HG02840 (cell line): ENCODE results near the gene CCR5AS.

ENCODE experiments used
- ATAC-seq: cut with Tn5 transposase; IDR thresholded peaks from one replicate; pipeline ENCODE4 v1.9.1; 2021; ENCODE audit warnings: mild to moderate bottlenecking, moderate library complexity, moderate number of reproducible peaks; ENCODE audit not compliant: unreplicated experiment, low FRiP score

CCR5AS gene

DNA sequence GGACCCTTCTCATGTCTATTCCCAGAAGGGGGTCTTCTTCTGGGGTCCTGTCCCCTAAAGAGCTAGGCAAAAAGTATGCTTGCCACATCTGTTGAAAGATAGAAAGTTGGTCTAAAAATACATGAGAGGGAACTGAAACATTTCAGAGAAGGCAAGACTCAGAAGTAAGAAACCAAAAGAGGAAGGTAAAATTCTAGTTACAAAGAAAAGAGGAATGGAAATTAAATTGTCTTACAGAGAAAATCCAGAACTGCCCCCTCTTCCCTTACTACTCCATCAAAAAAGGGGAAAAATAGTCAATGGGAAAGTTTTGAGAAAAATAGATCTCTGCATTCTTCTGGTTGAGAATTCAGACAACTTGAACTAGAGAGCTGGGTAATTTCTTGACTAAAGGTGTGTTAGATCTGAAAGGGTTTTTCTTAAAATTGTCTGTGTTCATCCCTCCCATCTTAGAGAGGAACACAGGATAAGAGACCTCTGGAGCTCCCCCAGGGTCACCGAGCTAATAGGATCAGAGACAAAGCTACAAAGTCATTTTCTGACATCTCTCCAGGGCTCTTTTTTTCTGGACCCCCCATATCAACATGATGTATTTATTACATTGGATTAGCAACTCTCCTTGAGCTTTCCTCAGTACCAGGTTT lies 85.3 kb downstream of the CCR5AS start:
- ATAC-seq, result no peak

- ATAC-seq, result no peak
These were observed 88.5 kb downstream of the CCR5AS start for GRCh38 chr3:46318207-46318927.

DNA sequence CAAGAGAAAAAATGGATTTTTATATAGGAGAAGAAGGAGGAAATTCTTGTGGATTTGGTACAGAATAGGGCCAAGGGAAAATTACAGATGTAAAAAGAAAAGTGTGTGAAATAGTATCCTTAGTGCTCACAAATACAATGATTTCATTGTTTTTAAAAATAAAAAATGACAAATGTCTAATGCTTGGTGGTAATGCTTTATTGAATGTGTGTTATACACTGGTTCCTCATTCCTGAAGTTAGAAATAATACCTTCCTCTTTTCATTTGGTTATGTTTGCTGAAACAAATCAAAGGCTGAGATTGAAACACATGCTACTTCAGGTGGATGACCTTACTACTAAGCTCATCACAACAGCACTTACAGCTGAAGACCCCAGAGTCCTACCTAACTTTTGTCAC lies 90.7 kb downstream of the CCR5AS start:
- no peak for ATAC-seq

GRCh38 chr3:46314517-46314916 lies 92.3 kb downstream of the CCR5AS start:
- ATAC-seq, result no peak
